OCI-LY7 (cell line): ENCODE data around the gene TMEM273. TPM values are rescaled to one million over a fixed set of nuclear protein-coding genes. Genes with fewer than 3 reads are reported as not detected.

Experiments
- BruUV-seq: library from RNA; stranded (reverse); fragments of 400-500 nt; replicated peaks from 2 replicates; lab custom pipeline; 2021; lab: Mats Ljungman, UMichigan
- CTCF ChIA-PET: fragments of 300-600 bp; sonication (Branson Sonifier 250); formaldehyde crosslinking; loops from one replicate; lab custom pipeline; 2022; ENCODE audit warnings: antibody characterized with exemption; ENCODE audit not compliant: unreplicated experiment; lab: Charles Lee
- POLR2A ChIA-PET: fragments of 300-600 bp; sonication (Branson Sonifier 250); formaldehyde crosslinking; loops from one replicate; lab custom pipeline; 2022; ENCODE audit warnings: antibody characterized with exemption; lab: Charles Lee
- DNase-seq: peaks from one replicate; pipeline ENCODE4 v3.0.0-alpha.2; 2015; ENCODE audit warnings: low spot score
- H2AFZ ChIP-seq: fragments of 200-600 bp; sonication (generic), shearing (Covaris generic); 2 replicates; pipeline ENCODE4 v1.6.1; 2014; ENCODE audit warnings: mild to moderate bottlenecking, antibody characterized with exemption, low read length, moderate library complexity
- H3K27ac ChIP-seq: fragments of 200-600 bp; sonication (generic); 2 replicates; pipeline ENCODE4 v1.5.1; 2014; ENCODE audit warnings: mixed run types, low read depth, mild to moderate bottlenecking, moderate library complexity, low read length, inconsistent platforms; ENCODE audit not compliant: poor library complexity, severe bottlenecking
- H3K36me3 ChIP-seq: fragments of 200-600 bp; sonication (generic); 2 replicates; pipeline ENCODE4 v1.6.1; 2014; ENCODE audit warnings: mild to moderate bottlenecking, antibody characterized with exemption, low read length, moderate library complexity, mixed read lengths; ENCODE audit not compliant: insufficient read depth
- H3K4me1 ChIP-seq: fragments of 200-600 bp; sonication (generic); 2 replicates; pipeline ENCODE4 v1.5.1; 2014; ENCODE audit warnings: mild to moderate bottlenecking, low read length; ENCODE audit not compliant: insufficient read depth, poor library complexity, severe bottlenecking
- H3K4me2 ChIP-seq: fragments of 200-600 bp; sonication (generic); 2 replicates; pipeline ENCODE4 v1.6.1; 2014; ENCODE audit warnings: mild to moderate bottlenecking, low read length
- H3K4me3 ChIP-seq: fragments of 200-600 bp; sonication (generic); 2 replicates; pipeline ENCODE4 v1.5.1; 2014; ENCODE audit warnings: mild to moderate bottlenecking, low read depth, low read length; ENCODE audit not compliant: poor library complexity, severe bottlenecking
- H3K79me2 ChIP-seq: fragments of 200-600 bp; sonication (generic); 2 replicates; pipeline ENCODE4 v1.6.1; 2016; ENCODE audit warnings: low read depth, mild to moderate bottlenecking, low read length, moderate library complexity, mixed read lengths; ENCODE audit not compliant: insufficient read depth
- H3K9me2 ChIP-seq: fragments of 200-600 bp; sonication (generic); 2 replicates; pipeline ENCODE4 v1.6.1; 2016; ENCODE audit warnings: mild to moderate bottlenecking, low read length, mixed read lengths; ENCODE audit not compliant: insufficient read depth
- H3K9me3 ChIP-seq: fragments of 200-600 bp; sonication (generic); 2 replicates; pipeline ENCODE4 v1.6.1; 2014; ENCODE audit warnings: mild to moderate bottlenecking, mixed run types, low read length, mixed read lengths
- H4K20me1 ChIP-seq: fragments of 200-600 bp; sonication (generic); 2 replicates; pipeline ENCODE4 v1.6.1; 2014; ENCODE audit warnings: mild to moderate bottlenecking, antibody characterized with exemption, low read length, moderate library complexity, mixed read lengths; ENCODE audit not compliant: insufficient read depth
- CTCF ChIP-seq: fragments of 200-600 bp; sonication (generic); conservative IDR thresholded peaks from 2 replicates; pipeline ENCODE4 v1.5.1; 2014; ENCODE audit warnings: mild to moderate bottlenecking, antibody characterized with exemption, low read length, moderate library complexity, mixed read lengths
- EZH2phosphoT487 ChIP-seq: fragments of 200-600 bp; sonication (generic); IDR thresholded peaks from 2 replicates; pipeline ENCODE4 v1.6.1; 2018; ENCODE audit warnings: low read depth, borderline replicate concordance, mild to moderate bottlenecking, mixed run types, antibody characterized with exemption, low read length, moderate library complexity, mixed read lengths
- intact Hi-C: fragments of 100-400 bp; cut with micrococcal nuclease; formaldehyde crosslinking; loops from one replicate; pipeline ENCODE4 v1.10.0; 2022; ENCODE audit not compliant: unreplicated experiment
- total RNA-seq, 2 experiments: library from RNA; depleted of rRNA in 1 of 2; stranded (reverse); fragments of >200 nt in 1 of 2; shearing (Covaris generic) in 1 of 2; gene quantifications; 2 replicates each; pipeline ENCODE4 v1.2.3, GENCODE V29; 2014 to 2022

The TMEM273 gene
- total RNA-seq, 2 experiments from 2014 or later: 0.82 to 1.8 TPM

- no peaks in the 10 kb centered on the region for H3K9me3 ChIP-seq
- TF ChIP-seq EZH2phosphoT487 (no peak), CTCF (no peak)
- H3K4me1 ChIP-seq: no peaks in the 10 kb centered on the region
- H3K4me3 ChIP-seq: no peak overlapping the region
- H3K4me2 ChIP-seq: no peak overlapping the region
- H3K79me2 ChIP-seq: no peaks in the 10 kb centered on the region
- no TSS peak for BruUV-seq
- DNase-seq: no peak
- intact Hi-C loops: no loop called here
- no peak overlapping the region for H2AFZ ChIP-seq
- POLR2A ChIA-PET: interaction anchor here (0.6 kb wide), 1 partner anchor 21 kb away, joined by 3 read pairs; no protein-coding TSS in a partner anchor
- no peaks in the 10 kb centered on the region for H3K9me2 ChIP-seq
- no peaks in the 10 kb centered on the region for H4K20me1 ChIP-seq
- CTCF ChIA-PET: no interaction called here
- H3K36me3 ChIP-seq: no peaks in the 10 kb centered on the region
- no peak overlapping the region for H3K27ac ChIP-seq
Measured at GRCh38 chr10:49235392-49235791, 47.2 kb upstream of the TMEM273 start.

- no peaks in the 10 kb centered on the region for H3K9me3 ChIP-seq
- ChIA-PET POLR2A (no interaction called here), CTCF (interaction anchor here (0.5 kb wide), 1 partner anchor 18 kb away, joined by 3 read pairs; no protein-coding TSS in a partner anchor)
- H3K4me3 ChIP-seq: no peak overlapping the region
- no peaks in the 10 kb centered on the region for H3K4me1 ChIP-seq
- H4K20me1 ChIP-seq: no peaks in the 10 kb centered on the region
- H3K27ac ChIP-seq: no peak overlapping the region
- BruUV-seq: no TSS peak
- no peaks in the 10 kb centered on the region for H3K9me2 ChIP-seq
- H3K4me2 ChIP-seq: no peak overlapping the region
- H3K79me2 ChIP-seq: no peaks in the 10 kb centered on the region
- no peak for DNase-seq
- no peak overlapping the region for H2AFZ ChIP-seq
- no peak for TF ChIP-seq EZH2phosphoT487
- intact Hi-C loops: no loop called here
- no peaks in the 10 kb centered on the region for H3K36me3 ChIP-seq
Measured at GRCh38 chr10:49231086-49231820, 43.1 kb upstream of the TMEM273 start.

- Histone ChIP-seq H3K4me1 (no peaks in the 10 kb centered on the region), H4K20me1 (no peaks in the 10 kb centered on the region), H3K4me2 (no peak overlapping the region), H3K27ac (no peak overlapping the region), H3K9me2 (no peaks in the 10 kb centered on the region), H3K4me3 (no peak overlapping the region), H3K36me3 (no peaks in the 10 kb centered on the region), H3K9me3 (no peaks in the 10 kb centered on the region), H3K79me2 (no peaks in the 10 kb centered on the region), H2AFZ (no peak overlapping the region)
- BruUV-seq: no TSS peak
- intact Hi-C loops: no loop called here
- ChIA-PET POLR2A (no interaction called here), CTCF (no interaction called here)
- no peak for DNase-seq
- TF ChIP-seq EZH2phosphoT487 (no peak), CTCF (no peak)
Measured at GRCh38 chr10:49230004-49230403, 41.8 kb upstream of the TMEM273 start.
